K562 (cell line): ENCODE results near the gene MAGI2. TPM values are rescaled to one million over a fixed set of nuclear protein-coding genes. Genes with fewer than 3 reads are reported as not detected.

ENCODE experiments used
- EP400 ChIP-seq: fragments of 450-650 bp; IDR thresholded peaks from 2 replicates; pipeline ENCODE4 v1.6.1; 2017; ENCODE audit warnings: antibody characterized with exemption, mild to moderate bottlenecking, moderate library complexity
- EZH2 ChIP-seq: IDR thresholded peaks from 2 replicates; pipeline ENCODE4 v1.6.1; 2012; ENCODE audit warnings: low read depth, mild to moderate bottlenecking, inconsistent platforms, low read length, borderline replicate concordance
- LCOR ChIP-seq: sonication (generic); formaldehyde crosslinking; IDR thresholded peaks from 2 replicates; pipeline ENCODE4 v1.8.0; 2022; ENCODE audit warnings: mild to moderate bottlenecking, missing genetic modification reagents
- MTA1 ChIP-seq: fragments of 450-650 bp; IDR thresholded peaks from 2 replicates; pipeline ENCODE4 v1.6.1; 2017; ENCODE audit warnings: borderline replicate concordance
- MTF1 ChIP-seq: fragments of 250-450 bp; sonication (Bioruptor Pico); IDR thresholded peaks from 2 replicates; pipeline ENCODE4 v1.9.0; 2021; ENCODE audit warnings: moderate library complexity, mild to moderate bottlenecking, inconsistent platforms, borderline replicate concordance
- NFIC ChIP-seq: fragments of 450-650 bp; IDR thresholded peaks from 2 replicates; pipeline ENCODE4 v1.6.1; 2017; ENCODE audit warnings: mild to moderate bottlenecking, inconsistent platforms
- NFYB ChIP-seq: IDR thresholded peaks from 2 replicates; pipeline ENCODE4 v1.6.1; 2011; ENCODE audit warnings: mild to moderate bottlenecking, moderate library complexity; ENCODE audit not compliant: insufficient read length; ENCODE audit errors: extremely low read depth
- PML ChIP-seq: IDR thresholded peaks from 2 replicates; pipeline ENCODE4 v1.6.1; 2012; ENCODE audit warnings: low read length, inconsistent platforms
- POLR2AphosphoS5 ChIP-seq: IDR thresholded peaks from 2 replicates; pipeline ENCODE4 v1.6.1; 2011; ENCODE audit warnings: mild to moderate bottlenecking, low read depth, low read length, moderate library complexity; ENCODE audit not compliant: control insufficient read depth, insufficient read depth
- RAD21 ChIP-seq, 2 experiments: fragments of 250-450 bp in 1 of 2; fragments of 450-650 bp in 1 of 2; sonication (Bioruptor Pico) in 1 of 2; formaldehyde crosslinking in 1 of 2; IDR thresholded peaks in 1 of 2; conservative IDR thresholded peaks in 1 of 2; 2 replicates each; pipeline versions ENCODE4 v1.4.0 to v1.8.0; 2020 to 2022; ENCODE audit warnings: mild to moderate bottlenecking in 2 of 2, moderate library complexity in 1 of 2
- RNF2 ChIP-seq: sonication (generic); IDR thresholded peaks from 2 replicates; pipeline ENCODE4 v1.6.1; 2016
- SREBF1 ChIP-seq: fragments of 150-350 bp; IDR thresholded peaks from 2 replicates; pipeline ENCODE4 v1.6.1; 2014; ENCODE audit warnings: antibody characterized with exemption, low read depth, low read length, borderline replicate concordance
- TAF1 ChIP-seq: IDR thresholded peaks from 2 replicates; pipeline ENCODE4 v1.6.1; 2011; ENCODE audit warnings: mild to moderate bottlenecking, low read length, moderate library complexity; ENCODE audit not compliant: insufficient read depth, control insufficient read depth, severe bottlenecking; ENCODE audit errors: extremely low read depth
- ZBTB17 ChIP-seq: fragments of 450-650 bp; formaldehyde crosslinking; IDR thresholded peaks from 2 replicates; pipeline ENCODE4 v1.4.0; 2020; ENCODE audit warnings: mild to moderate bottlenecking
- ZNF583 ChIP-seq: fragments of 250-450 bp; sonication (Bioruptor Pico); IDR thresholded peaks from 2 replicates; pipeline ENCODE4 v1.4.0; 2020
- ZNF830 ChIP-seq: fragments of 250-450 bp; sonication (Bioruptor Pico); IDR thresholded peaks from 2 replicates; pipeline ENCODE4 v1.5.0; 2021; ENCODE audit warnings: mild to moderate bottlenecking
- polyA plus RNA-seq, 8 experiments: library from polyadenylated mRNA; depleted of rRNA in 4 of 8; stranded (reverse) in 5 of 8; unstranded in 3 of 8; fragments of >200 nt; fragmentation: Nextera tagmentation in 2 of 8; fragmentation: Illumina TruSeq in 1 of 8; extraction: Ambion mirVana in 2 of 8; extraction: Trizol in 1 of 8; gene quantifications; 2 replicates each; pipeline versions ENCODE4 v1.2.1 to v1.2.3, GENCODE V29; 2011 to 2014; ENCODE audit warnings: inconsistent platforms in 1 of 8, missing spikeins in 1 of 8
- total RNA-seq, 7 experiments: library from RNA; depleted of rRNA in 6 of 7; stranded (reverse); fragments of >200 nt in 6 of 7; fragmentation: Illumina TruSeq in 2 of 7; extraction: Trizol in 2 of 7; gene quantifications; 2 replicates each; pipeline versions ENCODE4 v1.2.1 to v1.2.3, GENCODE V29; 2011 to 2021; ENCODE audit warnings: low replicate concordance in 1 of 7
- TF ChIP-seq, protein P1 (sequence below): sonication (generic); formaldehyde crosslinking; IDR thresholded peaks from 2 replicates; pipeline ENCODE4 v1.8.0; 2022; ENCODE audit warnings: missing genetic modification reagents, mild to moderate bottlenecking, moderate library complexity, borderline replicate concordance
- TF ChIP-seq, protein P2 (sequence below): fragments of 450-650 bp; formaldehyde crosslinking; IDR thresholded peaks from 2 replicates; pipeline ENCODE4 v1.4.0; 2020; ENCODE audit warnings: mild to moderate bottlenecking, mixed read lengths
- TF ChIP-seq, protein P3 (sequence below): fragments of 450-650 bp; IDR thresholded peaks from 2 replicates; pipeline ENCODE4 v1.6.1; 2016
- TF ChIP-seq, protein P4 (sequence below): fragments of 450-650 bp; IDR thresholded peaks from 2 replicates; pipeline ENCODE4 v1.6.1; 2018; ENCODE audit not compliant: partially characterized antibody

Gene MAGI2
- total and polyA plus RNA-seq, 9 of the 15 experiments (the other 6 are each of a cell fraction or from before 2014, with no cell fraction given) = 0.27 to 1.4 (median 0.70) TPM

DNA sequence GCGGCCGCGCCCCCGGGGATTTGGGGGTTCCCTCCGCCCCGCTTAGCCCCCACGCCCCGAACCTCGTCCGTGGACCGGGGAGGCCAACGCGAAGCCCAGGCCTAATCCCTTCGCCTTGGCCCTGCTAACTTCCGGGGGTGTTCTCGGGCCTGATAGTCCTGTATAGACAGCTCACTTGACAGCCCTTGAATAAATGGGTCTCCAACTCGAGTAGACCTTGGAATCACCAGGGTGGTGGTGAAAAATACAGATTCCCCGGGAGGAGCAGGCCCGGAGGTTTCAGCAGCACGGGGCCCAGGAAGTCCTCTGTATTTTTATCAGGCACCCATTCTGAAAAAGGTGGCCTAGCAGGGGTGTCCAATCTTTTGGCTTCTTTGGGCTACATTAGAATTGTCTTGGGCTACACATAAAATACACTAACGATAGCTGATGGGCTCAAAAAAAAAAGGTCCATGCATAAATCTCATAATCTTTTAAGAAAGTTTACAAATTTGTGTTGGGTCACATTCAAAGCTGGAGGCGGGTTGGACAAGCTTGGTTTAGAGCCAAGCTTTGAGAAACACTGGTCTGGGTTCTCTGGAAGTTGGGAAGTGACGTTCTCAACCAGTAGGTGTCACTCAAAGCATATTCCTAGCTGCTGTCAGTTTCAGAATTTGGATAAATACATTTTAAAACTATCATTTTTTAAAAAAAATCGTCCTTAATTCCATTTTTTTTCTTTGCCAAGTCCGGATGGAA lies 1433.2 kb downstream of the MAGI2 start (continued):
- TF ChIP-seq, protein P1, sequence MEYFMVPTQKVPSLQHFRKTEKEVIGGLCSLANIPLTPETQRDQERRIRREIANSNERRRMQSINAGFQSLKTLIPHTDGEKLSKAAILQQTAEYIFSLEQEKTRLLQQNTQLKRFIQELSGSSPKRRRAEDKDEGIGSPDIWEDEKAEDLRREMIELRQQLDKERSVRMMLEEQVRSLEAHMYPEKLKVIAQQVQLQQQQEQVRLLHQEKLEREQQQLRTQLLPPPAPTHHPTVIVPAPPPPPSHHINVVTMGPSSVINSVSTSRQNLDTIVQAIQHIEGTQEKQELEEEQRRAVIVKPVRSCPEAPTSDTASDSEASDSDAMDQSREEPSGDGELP = 0 out of 2 replicates have a peak, but pooled peaks have one; percentile 9
- TF ChIP-seq SREBF1 (no peak), ZNF830 (no peak), RAD21 (CRISPR knock-in tag; conservative IDR thresholded peaks at IDR 0.05 in 1 of 2, IDR thresholded peaks at IDR 0.05 in 1 of 2) (peak; percentile 83 to 85), ZBTB17 (CRISPR knock-in tag) (no peak), PML (no peak), NFYB (no peak), MTA1 (no peak), LCOR (CRISPR knock-in tag) (0 out of 2 replicates have a peak, but pooled peaks have one; percentile 8), MTF1 (CRISPR knock-in tag) (0 out of 2 replicates have a peak, but pooled peaks have one; percentile 43), TAF1 (no peak), POLR2AphosphoS5 (no peak), RNF2 (no peak), NFIC (peak; percentile 81), EZH2 (no peak), EP400 (0 out of 2 replicates have a peak, but pooled peaks have one; percentile 28), ZNF583 (CRISPR knock-in tag) (peak; percentile 34; the same call in 1 of the 2 replicates)
- TF ChIP-seq, protein P2, sequence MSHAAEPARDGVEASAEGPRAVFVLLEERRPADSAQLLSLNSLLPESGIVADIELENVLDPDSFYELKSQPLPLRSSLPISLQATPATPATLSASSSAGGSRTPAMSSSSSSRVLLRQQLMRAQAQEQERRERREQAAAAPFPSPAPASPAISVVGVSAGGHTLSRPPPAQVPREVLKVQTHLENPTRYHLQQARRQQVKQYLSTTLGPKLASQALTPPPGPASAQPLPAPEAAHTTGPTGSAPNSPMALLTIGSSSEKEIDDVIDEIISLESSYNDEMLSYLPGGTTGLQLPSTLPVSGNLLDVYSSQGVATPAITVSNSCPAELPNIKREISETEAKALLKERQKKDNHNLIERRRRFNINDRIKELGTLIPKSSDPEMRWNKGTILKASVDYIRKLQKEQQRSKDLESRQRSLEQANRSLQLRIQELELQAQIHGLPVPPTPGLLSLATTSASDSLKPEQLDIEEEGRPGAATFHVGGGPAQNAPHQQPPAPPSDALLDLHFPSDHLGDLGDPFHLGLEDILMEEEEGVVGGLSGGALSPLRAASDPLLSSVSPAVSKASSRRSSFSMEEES (CRISPR knock-in tag) = no peak
- TF ChIP-seq, protein P3, sequence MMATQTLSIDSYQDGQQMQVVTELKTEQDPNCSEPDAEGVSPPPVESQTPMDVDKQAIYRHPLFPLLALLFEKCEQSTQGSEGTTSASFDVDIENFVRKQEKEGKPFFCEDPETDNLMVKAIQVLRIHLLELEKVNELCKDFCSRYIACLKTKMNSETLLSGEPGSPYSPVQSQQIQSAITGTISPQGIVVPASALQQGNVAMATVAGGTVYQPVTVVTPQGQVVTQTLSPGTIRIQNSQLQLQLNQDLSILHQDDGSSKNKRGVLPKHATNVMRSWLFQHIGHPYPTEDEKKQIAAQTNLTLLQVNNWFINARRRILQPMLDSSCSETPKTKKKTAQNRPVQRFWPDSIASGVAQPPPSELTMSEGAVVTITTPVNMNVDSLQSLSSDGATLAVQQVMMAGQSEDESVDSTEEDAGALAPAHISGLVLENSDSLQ = peak; percentile 90
- TF ChIP-seq, protein P4, sequence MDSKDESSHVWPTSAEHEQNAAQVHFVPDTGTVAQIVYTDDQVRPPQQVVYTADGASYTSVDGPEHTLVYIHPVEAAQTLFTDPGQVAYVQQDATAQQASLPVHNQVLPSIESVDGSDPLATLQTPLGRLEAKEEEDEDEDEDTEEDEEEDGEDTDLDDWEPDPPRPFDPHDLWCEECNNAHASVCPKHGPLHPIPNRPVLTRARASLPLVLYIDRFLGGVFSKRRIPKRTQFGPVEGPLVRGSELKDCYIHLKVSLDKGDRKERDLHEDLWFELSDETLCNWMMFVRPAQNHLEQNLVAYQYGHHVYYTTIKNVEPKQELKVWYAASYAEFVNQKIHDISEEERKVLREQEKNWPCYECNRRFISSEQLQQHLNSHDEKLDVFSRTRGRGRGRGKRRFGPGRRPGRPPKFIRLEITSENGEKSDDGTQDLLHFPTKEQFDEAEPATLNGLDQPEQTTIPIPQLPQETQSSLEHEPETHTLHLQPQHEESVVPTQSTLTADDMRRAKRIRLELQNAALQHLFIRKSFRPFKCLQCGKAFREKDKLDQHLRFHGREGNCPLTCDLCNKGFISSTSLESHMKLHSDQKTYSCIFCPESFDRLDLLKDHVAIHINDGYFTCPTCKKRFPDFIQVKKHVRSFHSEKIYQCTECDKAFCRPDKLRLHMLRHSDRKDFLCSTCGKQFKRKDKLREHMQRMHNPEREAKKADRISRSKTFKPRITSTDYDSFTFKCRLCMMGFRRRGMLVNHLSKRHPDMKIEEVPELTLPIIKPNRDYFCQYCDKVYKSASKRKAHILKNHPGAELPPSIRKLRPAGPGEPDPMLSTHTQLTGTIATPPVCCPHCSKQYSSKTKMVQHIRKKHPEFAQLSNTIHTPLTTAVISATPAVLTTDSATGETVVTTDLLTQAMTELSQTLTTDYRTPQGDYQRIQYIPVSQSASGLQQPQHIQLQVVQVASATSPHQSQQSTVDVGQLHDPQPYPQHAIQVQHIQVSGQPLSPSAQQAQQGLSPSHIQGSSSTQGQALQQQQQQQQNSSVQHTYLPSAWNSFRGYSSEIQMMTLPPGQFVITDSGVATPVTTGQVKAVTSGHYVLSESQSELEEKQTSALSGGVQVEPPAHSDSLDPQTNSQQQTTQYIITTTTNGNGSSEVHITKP = no peak
